GM18526 (cell line): Measurements from ENCODE around the gene DDX23.
A peak's percentile ranks its signal among the peaks of the same experiment; 100 is the strongest.

Experiments used
- POLR2A ChIP-seq: IDR thresholded peaks from 3 replicates; pipeline ENCODE4 v1.6.1; 2011; ENCODE audit not compliant: insufficient read length; ENCODE audit errors: extremely low read depth

The DDX23 gene

GRCh38 chr12:48828293-48828692 lies 23.7 kb downstream of the DDX23 start:
- no peak for TF ChIP-seq POLR2A

- no peak for TF ChIP-seq POLR2A
Measured at GRCh38 chr12:48827513-48828096, 24.4 kb downstream of the DDX23 start.

GRCh38 chr12:48827026-48827425 lies 24.9 kb downstream of the DDX23 start:
- no peak for TF ChIP-seq POLR2A

- TF ChIP-seq POLR2A, result no peak
Measured at GRCh38 chr12:48826209-48826855, 25.6 kb downstream of the DDX23 start.

GRCh38 chr12:48824905-48825304 lies 27.1 kb downstream of the DDX23 start:
- TF ChIP-seq POLR2A, result no peak

GRCh38 chr12:48824112-48824511 lies 27.9 kb downstream of the DDX23 start:
- no peak for TF ChIP-seq POLR2A

GRCh38 chr12:48823281-48823680 lies 28.7 kb downstream of the DDX23 start:
- TF ChIP-seq POLR2A, result no peak

GRCh38 chr12:48822711-48823110 lies 29.3 kb downstream of the DDX23 start:
- TF ChIP-seq POLR2A, result no peak

- no peak for TF ChIP-seq POLR2A
Measured at GRCh38 chr12:48822139-48822538, 29.8 kb downstream of the DDX23 start.

- TF ChIP-seq POLR2A, result no peak
Measured at GRCh38 chr12:48819986-48820725, 31.8 kb downstream of the DDX23 start.

GRCh38 chr12:48818831-48819590 lies 33.0 kb downstream of the DDX23 start:
- no peak for TF ChIP-seq POLR2A

GRCh38 chr12:48817873-48818830 lies 33.8 kb downstream of the DDX23 start, which contains the start of gene CACNB3:
TSS of gene CACNB3 (plus strand) at chr12:48818496. CDS start at chr12:48818930, 434 bp downstream.
- no peak for TF ChIP-seq POLR2A

- TF ChIP-seq POLR2A, result no peak
Measured at GRCh38 chr12:48816143-48816854, 35.7 kb downstream of the DDX23 start.

GRCh38 chr12:48815126-48816110 lies 36.5 kb downstream of the DDX23 start:
- TF ChIP-seq POLR2A, result peak; percentile 8
